HL-60 (cell line): ENCODE data around the gene C16orf54.

Source experiments
- CTCF ChIP-seq: IDR thresholded peaks from one replicate; pipeline ENCODE4 v1.5.1; 2011; ENCODE audit warnings: low read length, control low read depth, inconsistent platforms; ENCODE audit not compliant: insufficient read depth
- POLR2AphosphoS5 ChIP-seq: IDR thresholded peaks from 2 replicates; pipeline ENCODE4 v1.6.1; 2012; ENCODE audit warnings: low read depth
- REST ChIP-seq: IDR thresholded peaks from 2 replicates; pipeline ENCODE4 v1.6.1; 2012; ENCODE audit warnings: low read depth; ENCODE audit not compliant: insufficient replicate concordance

DNA sequence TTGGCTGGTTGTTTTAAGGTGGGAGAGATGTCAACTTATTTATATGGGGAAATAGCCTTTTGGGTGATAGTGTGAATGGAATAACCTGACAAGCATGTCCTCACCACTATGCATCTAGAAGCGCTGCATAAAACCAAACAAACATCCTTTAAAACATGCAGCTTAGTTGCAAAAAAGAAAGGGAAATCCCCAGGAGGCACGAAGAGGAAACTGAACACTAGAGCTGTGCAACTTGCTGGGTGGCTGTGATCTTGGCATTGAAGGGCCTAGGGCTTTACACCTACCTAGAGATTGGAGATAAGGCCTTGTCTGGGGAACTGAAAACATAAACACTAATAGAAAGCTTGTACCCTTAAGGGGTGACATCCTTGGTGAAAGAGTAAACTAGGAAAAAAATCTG lies 7.3 kb downstream of the C16orf54 start:
- no peak for TF ChIP-seq CTCF
- no peak for TF ChIP-seq POLR2AphosphoS5
- TF ChIP-seq REST = no peak
